ENCODE data around the gene NOVA2.
A peak's percentile ranks its signal among the peaks of the same experiment; 100 is the strongest.

NOVA2 gene

DNA sequence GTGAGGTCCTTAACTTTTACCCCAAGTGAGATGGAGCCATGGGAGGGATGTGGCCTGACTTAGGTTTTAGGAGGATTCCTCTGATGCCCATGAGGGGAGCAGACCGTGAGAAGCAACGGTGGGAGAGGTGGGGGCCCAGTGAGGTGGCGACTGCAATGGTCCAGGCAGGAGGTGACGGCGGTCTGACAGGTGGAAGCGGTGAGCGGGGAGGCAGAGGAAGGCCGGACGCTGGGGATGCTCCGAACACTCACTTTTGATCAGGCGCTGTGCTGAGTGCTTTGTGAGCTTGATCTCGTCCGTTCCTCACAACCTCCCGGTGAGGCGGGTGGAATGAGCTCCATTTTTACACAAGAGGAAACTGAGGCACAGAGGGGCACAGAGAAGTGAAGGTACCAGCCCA, 11.6 kb downstream of the NOVA2 start:
- DNase-seq (ENCODE audit: low read depth): no peak

DNA sequence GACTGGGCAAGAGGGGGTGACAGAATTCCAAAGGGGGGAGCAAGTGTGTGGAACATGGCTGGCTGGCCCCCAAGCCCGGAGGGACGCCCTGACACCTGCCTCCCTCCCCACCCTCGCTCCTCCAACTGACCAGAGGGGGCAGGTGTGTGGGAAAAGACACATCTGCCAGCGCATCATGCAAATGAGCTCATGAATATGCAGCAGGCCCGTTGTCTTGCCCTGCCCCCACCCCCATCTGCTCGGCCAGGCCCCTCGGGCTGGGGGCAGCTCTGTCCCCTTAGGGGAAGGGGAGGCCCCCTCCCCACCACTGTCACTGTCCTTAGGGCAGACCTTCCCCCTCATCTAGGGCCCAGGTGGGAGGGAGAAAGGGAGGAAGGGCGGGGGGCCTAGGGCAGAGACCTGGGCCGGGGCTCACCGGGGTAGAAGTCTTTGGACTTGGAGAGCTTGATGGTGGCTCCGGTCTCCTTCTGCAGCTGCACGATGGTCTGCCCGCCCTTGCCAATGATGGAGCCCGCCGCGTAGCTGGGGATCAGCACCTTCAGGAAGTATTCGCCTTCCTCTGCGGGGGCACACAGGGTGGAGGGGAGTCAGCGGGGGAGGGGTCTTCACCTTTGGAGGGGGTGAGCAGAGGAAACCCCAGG, 12.9 kb downstream of the NOVA2 start:
- no peak for DNase-seq (ENCODE audit: low read depth)

DNA sequence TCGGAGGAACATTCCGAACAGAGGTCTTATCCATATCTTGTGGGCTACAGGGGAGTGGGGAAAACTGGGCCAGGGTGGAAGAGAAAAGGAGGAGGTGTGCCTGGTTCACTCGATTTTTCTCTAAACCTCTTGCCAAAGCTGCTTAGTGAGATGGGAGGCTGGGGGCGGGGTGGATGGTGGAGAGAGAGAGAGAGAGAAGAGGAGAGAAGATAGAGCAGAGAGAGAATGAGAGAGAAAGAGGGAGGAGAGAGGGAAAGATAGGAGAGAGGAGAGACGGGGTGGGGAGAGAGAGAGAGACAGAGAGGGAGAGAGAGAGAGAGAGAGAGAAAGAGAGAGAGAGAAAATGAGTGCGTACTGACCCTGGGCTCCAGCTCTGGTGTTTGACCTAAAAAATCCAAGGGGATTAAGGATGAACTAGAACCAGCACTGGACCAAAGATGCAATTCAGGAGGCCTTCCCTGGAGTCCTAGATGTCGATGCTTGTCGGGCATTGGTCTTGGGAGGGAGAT, 14.1 kb downstream of the NOVA2 start:
- no peak for DNase-seq (ENCODE audit: low read depth)

DNA sequence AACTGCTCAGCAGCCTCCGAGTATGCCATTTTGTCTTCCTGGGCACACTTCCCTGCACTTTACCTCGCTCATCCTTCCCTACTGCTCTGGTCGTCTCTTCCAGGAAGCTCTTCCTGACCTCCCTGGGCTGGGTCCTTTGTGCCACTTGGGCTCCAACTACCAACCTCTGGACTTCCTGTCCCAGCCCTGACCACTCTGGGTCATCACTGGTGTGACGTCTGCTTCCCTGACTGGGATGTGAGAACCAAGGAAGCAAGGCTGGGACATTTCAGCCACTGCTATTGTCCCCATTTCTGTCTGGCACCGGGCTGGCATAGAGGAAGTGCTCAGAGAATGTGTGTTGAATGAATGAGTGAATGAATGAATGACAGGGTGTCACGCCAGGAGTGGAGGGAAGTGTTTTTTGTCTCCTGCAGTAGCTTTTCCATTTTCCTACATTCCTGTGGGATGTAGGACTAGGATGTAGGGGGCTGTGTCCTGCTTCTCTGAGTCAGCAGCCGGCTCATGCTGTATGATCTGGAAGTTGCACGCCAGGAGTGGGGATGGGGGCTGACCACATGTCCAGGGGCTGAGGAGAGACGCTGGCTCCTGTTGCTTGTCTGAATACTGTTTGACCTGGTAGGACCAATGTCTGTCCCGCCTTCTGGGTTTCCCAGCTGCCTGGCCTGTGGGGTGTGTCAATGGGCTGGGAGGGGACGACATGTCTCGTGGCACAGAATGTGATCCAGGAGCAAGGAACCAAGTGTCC, 14.7 kb downstream of the NOVA2 start:
- no peak for DNase-seq (ENCODE audit: low read depth)

DNA sequence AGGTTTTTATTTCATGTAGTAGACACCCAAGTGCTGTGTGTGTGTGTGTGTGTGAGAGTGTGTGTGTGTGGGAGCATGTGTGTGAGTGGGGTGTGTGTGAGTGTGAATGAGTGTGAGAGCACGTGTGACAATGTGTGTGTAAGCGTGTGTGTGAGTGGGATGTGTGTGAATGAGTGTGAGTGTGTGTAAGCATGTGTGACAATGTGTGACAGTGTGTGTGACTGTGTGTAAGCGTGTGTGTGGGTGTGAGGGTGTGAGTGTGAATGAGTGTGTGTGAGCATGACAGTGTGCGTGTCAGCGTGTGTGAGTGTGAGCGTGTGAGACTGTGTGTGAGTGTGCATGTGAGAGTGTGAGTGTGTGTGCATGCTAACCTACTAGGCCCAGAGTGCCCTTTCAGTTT, 15.3 kb downstream of the NOVA2 start:
- no peak for DNase-seq (ENCODE audit: low read depth)

DNA sequence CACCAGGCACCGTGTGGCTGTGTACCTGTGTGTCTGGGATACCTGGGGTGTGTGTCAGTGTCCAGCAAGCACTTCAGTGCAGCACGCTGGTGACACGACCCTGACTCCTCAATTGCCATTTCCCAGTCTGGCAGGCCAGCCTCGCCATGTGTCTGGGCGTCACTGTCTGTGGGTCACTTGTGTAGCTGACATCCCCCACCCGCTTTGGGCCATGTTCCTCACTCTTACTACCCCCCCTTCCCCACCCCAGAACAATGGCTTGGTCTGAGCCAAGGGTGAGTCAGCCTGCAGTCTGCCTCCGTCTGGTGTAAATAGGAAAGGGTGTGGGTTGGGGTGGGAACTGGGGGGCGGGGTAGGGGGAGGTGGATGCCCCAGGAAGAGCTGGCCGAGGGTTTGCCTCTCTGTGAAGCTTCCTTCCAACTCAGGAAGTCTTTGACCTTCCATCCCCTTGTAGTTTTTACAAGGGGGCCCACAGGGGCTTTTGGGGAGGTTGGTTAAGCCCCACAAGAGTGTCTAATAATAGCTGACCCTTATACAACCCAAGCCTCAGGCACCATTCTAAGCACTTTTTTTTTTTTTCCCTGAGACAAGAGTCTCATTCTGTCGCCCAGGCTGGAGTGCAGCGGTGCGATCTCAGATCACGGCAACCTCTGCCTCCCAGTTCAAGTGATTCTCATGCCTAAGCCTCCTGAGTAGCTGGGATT, 17.6 kb downstream of the NOVA2 start:
- no peak for DNase-seq (ENCODE audit: low read depth)

DNA sequence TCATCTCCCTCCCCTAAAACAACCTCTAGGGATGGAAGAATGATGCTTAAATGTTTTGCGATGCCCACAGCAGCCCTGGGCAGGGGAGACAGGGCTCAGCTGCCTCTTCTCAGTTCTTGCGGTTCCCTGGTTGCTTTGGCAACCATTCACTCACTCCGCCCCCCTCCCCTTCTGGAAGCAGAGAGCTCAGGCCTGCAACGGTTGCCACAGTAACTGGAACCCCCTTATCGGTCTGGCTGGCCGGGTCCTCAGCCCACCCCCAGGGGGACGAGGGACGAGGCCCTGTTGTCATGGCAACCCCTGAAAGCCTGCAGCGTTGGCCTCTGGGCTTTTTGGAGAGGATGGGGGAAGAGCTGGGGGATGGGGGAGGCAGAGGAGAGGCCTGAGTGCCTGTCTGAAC, 19.5 kb downstream of the NOVA2 start:
- no peak for DNase-seq (ENCODE audit: low read depth)

DNA sequence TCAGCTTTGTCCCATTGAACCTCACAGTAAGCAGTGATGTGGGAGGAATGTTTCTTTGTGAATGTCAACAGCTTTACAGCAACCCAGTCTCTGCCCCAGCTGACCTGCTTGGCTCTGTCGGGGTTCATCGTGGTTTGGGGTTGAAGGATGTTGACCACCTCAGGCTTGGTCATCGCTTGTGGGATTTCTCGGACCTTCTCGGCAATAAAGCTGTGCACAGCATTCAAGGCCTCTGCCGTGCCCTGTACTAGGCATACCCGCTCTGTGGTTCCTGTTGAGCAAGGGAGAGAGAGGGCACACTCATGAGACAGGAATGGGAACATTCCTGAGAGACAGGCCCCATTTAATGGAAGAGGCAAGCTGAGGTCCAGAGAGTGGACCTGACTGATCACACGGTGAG, 20.0 kb downstream of the NOVA2 start:
- no peak for DNase-seq (ENCODE audit: low read depth)

DNA sequence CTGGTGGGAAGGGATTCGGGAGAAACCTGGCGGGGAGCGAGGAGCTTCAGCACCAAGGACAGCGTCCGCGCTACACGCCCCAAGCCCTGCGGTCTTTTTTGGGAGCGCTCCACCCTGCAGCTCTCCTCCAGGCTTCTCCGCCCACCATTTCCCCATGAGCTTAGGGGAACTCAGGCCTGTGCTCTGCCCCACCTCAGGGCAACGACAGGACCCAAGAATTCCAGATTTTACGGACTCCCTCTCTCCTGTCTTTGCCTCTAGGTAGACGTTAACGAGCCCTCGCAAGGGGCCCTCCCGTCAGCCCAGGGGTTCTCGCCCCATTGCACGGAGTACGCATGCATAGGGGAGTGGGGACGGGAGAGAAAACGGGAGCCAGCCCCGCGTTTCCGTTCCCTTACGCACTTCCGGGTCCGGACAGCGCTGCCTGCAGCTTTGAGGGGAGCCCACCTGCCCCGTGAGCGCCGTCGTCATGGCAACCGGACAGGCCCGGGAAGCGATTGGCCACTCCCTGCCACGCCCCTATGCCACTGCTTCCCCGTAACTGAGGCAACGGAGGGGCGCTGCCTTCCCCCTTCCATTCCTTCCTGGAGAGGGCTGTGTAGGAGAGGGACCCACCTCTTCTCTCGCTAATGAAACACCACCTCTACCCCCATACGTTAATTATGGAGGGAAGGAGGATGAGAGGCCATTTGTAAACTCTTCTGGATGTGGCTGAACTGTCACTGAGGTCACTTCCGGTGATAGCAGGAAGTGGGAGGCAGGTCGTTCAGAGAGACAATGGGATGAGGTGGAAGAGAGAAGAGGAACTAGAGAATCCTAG, 20.8 kb downstream of the NOVA2 start:
- DNase-seq (ENCODE audit: low read depth): no peak

DNA sequence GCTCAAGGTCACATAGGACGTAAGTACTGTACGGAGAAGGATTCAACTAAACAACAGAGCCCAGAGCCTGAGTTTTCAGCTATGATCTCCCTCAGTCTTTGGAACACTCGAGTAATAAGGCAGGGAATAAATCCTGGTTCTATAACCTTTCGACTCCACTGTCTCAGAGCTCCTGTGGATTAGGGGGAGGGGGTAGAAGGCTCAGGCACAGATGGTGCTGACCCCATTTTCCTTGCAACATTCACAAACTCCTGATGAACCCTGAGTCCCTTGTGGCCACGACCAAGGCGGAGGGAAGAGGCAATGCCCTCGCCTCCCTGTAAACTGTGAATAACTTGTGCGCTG, 21.4 kb downstream of the NOVA2 start:
- DNase-seq (ENCODE audit: low read depth): no peak

DNA sequence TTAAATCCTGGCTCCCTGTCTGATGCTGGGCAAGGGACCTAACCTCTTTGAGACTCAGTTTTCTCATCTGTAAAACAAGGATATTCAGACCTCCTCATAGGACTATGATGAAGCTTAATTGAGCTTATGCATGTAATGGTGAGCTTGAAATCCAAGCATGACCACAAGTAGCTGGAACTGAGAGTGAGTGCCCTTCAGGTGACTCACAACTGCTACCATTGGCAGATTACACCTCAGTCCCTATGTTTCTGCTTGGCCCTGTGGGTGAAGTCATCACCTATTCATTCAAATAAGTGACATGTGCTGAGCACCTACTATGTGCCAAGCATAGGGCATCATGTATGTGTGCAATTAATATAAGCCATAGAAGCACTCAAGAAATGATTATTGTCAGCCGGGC, 25.7 kb downstream of the NOVA2 start:
- no peak for DNase-seq (ENCODE audit: low read depth)

DNA sequence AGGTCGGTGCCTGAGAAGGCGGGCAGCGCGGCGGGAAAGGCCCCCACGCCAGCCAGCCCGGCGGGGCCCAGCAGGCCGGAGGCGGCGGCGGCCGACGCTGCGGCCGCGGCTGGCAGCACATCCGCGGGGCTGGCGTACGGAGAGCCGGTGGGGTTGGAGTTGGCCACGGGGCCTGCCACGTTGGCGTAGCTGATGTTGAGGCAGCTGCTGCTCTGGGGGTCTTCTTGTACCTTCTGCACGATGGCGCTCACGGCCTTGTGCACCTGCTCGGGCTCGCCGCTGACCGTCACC, 33.2 kb downstream of the NOVA2 start:
- no peak for DNase-seq (ENCODE audit: low read depth)

DNA sequence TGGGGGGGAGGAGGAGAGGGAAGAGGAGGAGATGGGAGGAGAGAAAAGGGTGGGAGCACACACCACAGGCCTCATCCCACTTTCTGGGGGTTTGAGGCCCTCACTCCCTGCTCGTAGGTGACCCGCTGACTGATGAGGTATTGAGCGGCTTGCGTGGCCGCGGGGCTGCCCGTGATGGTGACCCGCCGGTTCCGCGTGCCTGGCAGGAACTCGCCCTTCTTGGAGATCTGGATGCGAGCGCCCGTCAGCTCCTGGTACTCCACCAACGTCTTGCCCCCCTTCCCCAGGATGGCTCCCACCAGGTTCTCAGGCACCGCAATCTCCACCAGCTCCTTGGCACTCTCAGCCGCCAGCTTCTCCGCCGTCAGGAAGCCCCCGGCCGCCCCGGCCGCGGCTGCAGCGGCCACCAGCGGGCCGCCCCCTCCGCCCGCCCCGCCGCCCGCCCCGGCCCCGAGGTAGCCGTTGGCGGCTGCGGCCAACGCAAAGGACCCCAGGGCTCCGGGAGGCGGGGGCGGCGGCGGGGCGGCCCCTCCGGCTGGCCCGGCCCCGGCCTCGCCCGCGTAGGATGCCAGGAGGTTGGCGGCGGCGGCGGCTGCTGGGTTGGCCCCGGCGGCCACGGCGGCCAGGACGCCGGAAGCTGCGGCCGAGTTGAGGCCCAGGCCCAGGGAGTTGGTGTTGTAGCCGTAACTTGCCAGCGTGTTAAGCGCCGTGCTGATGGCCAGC, 33.7 kb downstream of the NOVA2 start:
- DNase-seq (ENCODE audit: low read depth): no peak

DNA sequence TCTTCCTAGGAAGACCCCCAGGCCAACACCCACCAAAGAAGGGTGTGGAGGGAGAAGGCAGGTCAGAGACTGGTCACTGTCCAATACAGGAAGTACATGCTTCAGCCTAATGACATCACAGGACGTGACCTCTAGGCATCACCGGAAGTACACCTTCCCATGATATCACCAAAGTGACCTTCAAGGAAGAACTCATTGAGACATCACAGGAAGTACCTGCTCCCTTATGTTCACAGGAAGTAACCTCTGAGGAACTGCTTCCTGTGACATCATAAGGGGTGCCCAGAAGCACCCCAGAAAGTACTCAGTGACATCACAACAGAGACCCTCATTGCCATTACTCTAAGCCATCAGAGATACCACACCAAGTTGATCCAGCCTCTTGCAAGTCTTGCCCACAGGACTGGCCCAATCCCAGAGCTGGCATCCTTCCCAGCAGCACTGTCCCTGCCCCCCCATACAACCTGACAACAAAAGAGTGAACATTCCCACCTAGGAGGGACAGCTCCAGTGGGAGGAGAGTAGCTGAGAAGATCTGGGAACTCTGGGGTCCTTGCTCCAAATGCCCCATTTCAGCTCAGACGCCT, 34.8 kb downstream of the NOVA2 start:
- DNase-seq (ENCODE audit: low read depth): no peak

DNA sequence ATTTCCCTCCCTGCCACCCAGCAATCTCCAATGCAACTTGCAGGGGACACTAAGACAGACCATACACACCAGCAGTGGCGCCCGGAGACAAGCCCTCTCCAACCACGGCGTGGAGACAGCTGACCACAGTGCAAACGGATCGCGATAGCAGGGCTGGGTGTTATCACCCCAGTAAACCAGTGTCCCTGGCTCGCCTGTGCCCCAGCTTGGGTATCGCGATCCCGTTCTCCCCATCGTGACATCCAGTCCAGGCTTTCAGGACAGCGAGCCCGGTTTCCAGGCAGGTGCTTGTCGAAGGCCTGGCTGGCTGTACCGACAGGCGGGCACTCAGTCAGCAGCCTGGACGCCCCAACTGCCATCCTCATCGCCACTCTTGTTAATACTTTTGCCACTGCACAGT, 38.4 kb downstream of the NOVA2 start:
- DNase-seq (ENCODE audit: low read depth): no peak

DNA sequence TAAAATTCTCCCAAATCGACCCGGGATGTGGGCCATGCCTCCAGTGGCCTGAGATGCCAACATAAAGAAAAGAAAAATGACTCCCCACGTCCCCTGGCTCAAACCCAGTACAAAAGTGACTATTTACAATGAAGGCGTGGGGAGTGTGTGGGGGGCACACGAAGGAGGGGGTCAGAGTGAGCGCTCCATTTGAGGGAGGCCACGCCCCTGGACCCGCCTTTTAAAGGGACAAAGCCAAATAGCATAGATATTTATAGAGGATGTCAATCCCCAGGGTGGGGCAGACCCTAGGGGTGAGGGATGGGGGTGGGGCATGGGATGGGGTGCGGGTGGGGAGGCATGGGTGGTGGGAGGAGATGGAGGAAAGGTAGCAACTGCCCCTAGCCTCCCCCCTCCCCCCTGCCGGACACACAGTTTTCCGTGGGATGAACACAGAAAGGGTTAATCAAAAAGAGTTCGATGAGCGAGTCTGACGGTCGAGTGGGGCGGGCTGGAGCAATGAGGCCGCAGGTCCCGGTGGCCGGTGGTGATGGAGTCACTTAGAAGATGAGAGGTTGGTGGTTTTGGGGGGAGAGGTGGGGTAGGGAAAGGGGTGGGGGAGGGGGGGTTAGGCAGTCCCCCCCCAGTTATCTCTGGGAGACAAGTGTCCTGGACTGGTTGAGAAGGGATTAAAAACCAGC, 39.0 kb downstream of the NOVA2 start:
- DNase-seq (ENCODE audit: low read depth): no peak

DNA sequence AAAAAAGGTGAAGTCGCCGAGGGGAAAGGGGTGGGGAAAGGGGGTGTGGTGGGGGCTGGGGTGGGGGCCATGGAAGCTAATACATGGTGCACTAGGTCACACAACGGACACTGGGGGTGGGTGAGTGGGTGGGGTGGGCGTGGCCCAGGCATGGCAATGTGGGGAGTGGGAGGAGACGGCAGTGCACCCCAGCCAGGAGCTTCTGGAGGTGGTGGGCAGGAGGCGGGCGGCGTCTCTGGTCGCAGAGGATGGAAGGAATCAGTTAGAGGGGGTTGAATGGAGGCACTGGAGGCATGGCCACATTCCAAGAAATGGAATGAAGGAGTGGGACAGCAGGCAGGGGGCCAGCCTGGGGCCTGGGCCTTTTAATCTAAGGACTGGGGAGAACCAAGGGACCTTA, 39.9 kb downstream of the NOVA2 start:
- DNase-seq (ENCODE audit: low read depth): no peak

DNA sequence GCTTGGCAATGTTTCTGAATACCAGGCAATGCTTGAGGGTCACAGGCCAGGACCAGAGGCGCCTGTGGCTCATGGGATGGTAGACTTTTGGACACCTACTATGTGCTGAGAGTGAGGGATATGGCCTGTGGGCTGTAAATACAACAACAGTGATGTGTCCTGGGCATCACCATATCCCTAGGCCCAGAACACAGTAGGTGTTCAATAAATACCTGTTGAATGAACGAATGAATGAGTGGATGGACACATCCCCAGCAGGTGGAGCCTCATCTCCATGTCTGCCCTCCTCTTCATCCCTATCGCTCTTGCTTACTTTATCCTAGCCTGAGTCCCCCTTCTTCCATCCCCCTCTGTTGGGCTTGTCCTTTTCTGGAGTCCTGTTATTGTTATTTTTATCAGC, 42.6 kb downstream of the NOVA2 start:
- DNase-seq (ENCODE audit: low read depth): no peak

DNA sequence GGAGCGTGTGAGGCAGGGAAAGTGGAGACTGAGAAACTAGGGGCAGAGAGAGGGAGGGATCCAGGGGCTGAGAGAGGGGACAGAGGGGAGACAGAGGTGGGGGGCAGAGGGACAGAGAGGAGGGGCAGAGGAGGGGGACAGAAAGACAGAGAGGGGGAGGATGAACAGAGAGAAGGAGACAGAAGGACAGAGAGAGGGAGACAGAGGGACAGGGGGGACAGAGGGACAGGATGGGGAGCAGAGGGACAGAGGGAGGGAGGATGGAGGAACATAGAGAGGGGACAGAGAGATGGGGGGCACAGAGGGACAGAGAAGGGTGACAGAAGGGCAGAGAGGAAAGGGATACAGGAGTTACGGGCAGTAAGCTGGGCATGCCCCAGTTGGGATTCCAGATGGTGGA, 44.4 kb downstream of the NOVA2 start:
- DNase-seq (ENCODE audit: low read depth): no peak

DNA sequence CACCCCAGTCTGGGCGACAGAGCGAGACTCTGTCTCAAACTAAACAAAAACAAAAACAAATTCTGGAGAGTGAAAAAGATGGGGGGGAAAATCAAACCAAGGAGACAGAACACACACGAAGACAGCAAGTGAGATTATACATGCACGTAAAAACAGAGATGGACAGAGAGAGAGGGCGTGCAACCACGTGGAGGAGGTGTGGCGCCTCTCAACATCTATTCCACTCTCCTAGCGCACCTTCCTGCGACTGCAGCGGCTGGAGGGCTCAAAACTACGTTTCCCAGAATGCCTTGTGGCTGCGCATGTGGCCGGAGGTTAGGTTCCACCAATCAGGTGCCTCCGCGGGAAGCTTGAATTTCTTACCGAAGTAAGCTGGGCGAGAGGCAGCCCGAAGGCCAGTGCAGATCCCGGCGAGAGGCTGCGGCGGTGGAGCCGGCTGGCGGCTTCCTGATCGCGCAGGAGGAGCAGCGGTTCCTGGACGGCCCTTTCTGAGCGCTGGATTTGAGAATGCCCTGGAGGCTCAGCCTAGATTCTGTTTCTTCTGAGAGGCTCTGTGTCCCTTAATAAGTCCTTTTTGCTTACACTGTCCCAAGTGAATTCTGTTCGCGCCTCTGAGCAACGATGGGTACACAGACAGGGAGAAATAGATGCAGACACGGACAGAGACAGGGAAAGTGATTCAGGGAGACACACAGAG, 46.0 kb downstream of the NOVA2 start:
- peak; percentile 72 for DNase-seq (ENCODE audit: low read depth)

Measured in stimulated activated CD8-positive, alpha-beta memory T cell treated with anti-CD3 and anti-CD28 coated beads, Interleukin-15, amount 100 ng/mL, for 1 hour (primary cell).